Osteocyte (in vitro differentiated cells): Measurements from ENCODE around the gene MANBA. TPM values are rescaled to one million over a fixed set of nuclear protein-coding genes. Genes with fewer than 3 reads are reported as not detected.

Experiments
- DNase-seq: peaks from one replicate; pipeline ENCODE4 v3.0.0; 2021; ENCODE audit warnings: mixed read lengths; ENCODE audit not compliant: unreplicated experiment; ENCODE audit errors: extremely low spot score
- H3K27ac Mint-ChIP-seq: one replicate; pipeline ENCODE4 v1.8.0; 2021; ENCODE audit warnings: mild to moderate bottlenecking, mixed read lengths; ENCODE audit not compliant: unreplicated experiment
- H3K27me3 Mint-ChIP-seq: one replicate; pipeline ENCODE4 v1.8.0; 2021; ENCODE audit warnings: mixed read lengths; ENCODE audit not compliant: unreplicated experiment
- H3K36me3 Mint-ChIP-seq: one replicate; pipeline ENCODE4 v1.8.0; 2021; ENCODE audit warnings: mixed read lengths; ENCODE audit not compliant: unreplicated experiment
- H3K4me1 Mint-ChIP-seq: one replicate; pipeline ENCODE4 v1.8.0; 2021; ENCODE audit warnings: mixed read lengths; ENCODE audit not compliant: unreplicated experiment
- H3K4me3 Mint-ChIP-seq: one replicate; pipeline ENCODE4 v1.8.0; 2021; ENCODE audit warnings: mild to moderate bottlenecking, moderate library complexity, mixed read lengths; ENCODE audit not compliant: unreplicated experiment
- H3K9me3 Mint-ChIP-seq: one replicate; pipeline ENCODE4 v1.8.0; 2021; ENCODE audit warnings: mixed read lengths; ENCODE audit not compliant: unreplicated experiment
- long read RNA-seq: library from polyadenylated mRNA; unstranded; transcript quantifications from one replicate; pipeline ENCODE4 v2.0.0, GENCODE V29; 2021
- total RNA-seq: library from RNA; stranded (reverse); gene quantifications from 2 replicates; pipeline ENCODE4 v1.2.1, GENCODE V29; 2021
- TF ChIP-seq, protein P1 (sequence below): fragments of 200-600 bp; sonication (generic); IDR thresholded peaks from 2 replicates; pipeline ENCODE4 v1.5.0; 2021; ENCODE audit warnings: antibody characterized with exemption, mild to moderate bottlenecking, moderate library complexity

The MANBA gene
- total RNA-seq: 26.1 and 27.3 TPM in 2 replicates
- long read RNA-seq, transcript MANBA-201 (17 exons, 3,361 nt): major isoform, 230 of 289 reads
- long read RNA-seq, partial matches to known transcripts: 22 of 289 reads
- long read RNA-seq, other reads (novel, unspliced or antisense): 36 of 289 reads

DNA sequence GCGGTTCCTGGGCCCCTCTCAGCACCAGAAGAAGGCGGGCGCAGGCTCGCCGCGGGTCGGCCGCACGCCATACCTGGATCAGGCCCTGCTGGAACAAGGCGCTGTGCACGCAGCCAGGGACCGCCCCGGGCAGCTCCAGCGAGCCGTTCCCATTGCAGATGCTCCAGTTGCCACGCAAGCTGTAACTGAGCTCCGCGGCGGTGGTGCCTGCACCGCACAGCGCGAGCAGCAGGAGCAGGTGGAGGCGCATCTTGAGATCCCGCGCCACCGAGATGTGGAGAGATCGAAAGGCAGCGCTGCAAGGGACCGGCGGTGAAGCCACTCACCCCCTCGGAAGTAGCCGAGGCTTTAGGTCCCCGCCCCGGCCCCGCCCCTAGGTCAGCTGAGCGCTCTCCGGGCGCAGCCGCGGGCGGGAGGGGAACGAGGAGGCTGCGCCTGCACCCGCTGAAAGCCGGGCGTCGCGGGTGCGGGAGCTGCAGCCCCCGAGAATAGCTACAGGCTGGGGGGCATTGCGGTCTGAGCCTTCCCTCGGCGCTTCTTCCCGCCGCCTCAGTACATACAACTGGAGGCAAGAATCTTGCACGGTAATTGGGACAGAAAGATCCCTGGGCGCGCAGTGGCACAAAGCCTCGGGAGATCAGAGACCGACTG is at the start of gene MANBA:
TSS of gene MANBA (minus strand) at position 324 of the 651 bp plus-strand sequence. CDS start at position 250, 74 bp downstream.
- Mint-ChIP-seq H3K27me3 (no peaks in the 10 kb centered on the region), H3K4me1 (peaks cover 19% of the 10 kb centered on the region), H3K4me3 (peak within 1 kb of the TSS; percentile 88), H3K27ac (peak within 1 kb of the TSS; percentile 62), H3K9me3 (no peaks in the 10 kb centered on the region), H3K36me3 (no peaks in the 10 kb centered on the region)
- TF ChIP-seq, protein P1, sequence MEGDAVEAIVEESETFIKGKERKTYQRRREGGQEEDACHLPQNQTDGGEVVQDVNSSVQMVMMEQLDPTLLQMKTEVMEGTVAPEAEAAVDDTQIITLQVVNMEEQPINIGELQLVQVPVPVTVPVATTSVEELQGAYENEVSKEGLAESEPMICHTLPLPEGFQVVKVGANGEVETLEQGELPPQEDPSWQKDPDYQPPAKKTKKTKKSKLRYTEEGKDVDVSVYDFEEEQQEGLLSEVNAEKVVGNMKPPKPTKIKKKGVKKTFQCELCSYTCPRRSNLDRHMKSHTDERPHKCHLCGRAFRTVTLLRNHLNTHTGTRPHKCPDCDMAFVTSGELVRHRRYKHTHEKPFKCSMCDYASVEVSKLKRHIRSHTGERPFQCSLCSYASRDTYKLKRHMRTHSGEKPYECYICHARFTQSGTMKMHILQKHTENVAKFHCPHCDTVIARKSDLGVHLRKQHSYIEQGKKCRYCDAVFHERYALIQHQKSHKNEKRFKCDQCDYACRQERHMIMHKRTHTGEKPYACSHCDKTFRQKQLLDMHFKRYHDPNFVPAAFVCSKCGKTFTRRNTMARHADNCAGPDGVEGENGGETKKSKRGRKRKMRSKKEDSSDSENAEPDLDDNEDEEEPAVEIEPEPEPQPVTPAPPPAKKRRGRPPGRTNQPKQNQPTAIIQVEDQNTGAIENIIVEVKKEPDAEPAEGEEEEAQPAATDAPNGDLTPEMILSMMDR: peak; percentile 7
- DNase-seq: peak; percentile 88

DNA sequence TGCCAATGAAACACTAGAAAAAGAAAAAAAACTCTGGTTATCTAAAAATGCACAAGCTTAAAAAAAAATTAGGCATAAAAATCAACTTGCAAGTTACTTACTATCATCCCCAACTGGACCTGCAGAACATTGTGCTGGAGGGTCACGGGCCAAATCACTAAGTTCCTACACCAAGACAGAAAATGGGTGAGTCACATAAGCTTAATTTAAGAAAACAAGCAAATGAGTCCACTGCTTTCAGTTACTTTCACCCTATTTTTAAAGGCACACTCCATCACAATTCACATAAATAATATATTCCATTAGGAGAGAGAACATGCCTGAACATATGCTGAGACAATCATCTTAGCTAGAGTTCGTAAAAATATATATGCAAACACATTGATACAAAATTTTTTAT is 48.9 kb upstream of the MANBA start:
- no peak for DNase-seq
- TF ChIP-seq, protein P1: no peak
- H3K4me3 Mint-ChIP-seq: peak overlapping the region; percentile 15

DNA sequence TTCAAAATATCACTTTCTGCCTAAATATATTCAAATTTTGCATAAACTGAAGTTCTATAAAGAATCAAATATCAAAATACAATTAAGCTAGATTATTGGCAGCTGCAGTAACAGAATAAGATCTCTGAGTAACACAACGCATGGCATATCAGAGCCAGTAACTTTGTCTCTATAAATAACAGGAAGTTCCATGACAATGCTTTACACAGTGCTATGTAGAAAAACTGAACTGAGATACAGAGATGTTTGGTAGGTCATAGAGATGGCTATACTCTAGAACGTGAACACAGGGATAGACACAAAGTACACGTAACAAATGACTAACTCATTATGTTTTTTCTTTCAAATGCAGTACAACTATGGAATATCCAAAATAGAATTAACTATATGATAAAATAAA is 48.4 kb upstream of the MANBA start:
- H3K9me3 Mint-ChIP-seq: no peaks in the 10 kb centered on the region
- H3K4me3 Mint-ChIP-seq: no peak overlapping the region
- TF ChIP-seq, protein P1: no peak
- no peaks in the 10 kb centered on the region for H3K27me3 Mint-ChIP-seq
- DNase-seq: no peak
- peaks cover 52% of the 10 kb centered on the region for H3K4me1 Mint-ChIP-seq
- peak overlapping the region; percentile 71 for H3K27ac Mint-ChIP-seq
- H3K36me3 Mint-ChIP-seq: peaks cover 33% of the 10 kb centered on the region

More for the DNA sequence above, 48.9 kb upstream of the MANBA start:
- H3K27me3 Mint-ChIP-seq: no peaks in the 10 kb centered on the region
- no peaks in the 10 kb centered on the region for H3K9me3 Mint-ChIP-seq
- H3K27ac Mint-ChIP-seq: peak overlapping the region; percentile 71
- peaks cover 55% of the 10 kb centered on the region for H3K4me1 Mint-ChIP-seq
- H3K36me3 Mint-ChIP-seq: peaks cover 33% of the 10 kb centered on the region

DNA sequence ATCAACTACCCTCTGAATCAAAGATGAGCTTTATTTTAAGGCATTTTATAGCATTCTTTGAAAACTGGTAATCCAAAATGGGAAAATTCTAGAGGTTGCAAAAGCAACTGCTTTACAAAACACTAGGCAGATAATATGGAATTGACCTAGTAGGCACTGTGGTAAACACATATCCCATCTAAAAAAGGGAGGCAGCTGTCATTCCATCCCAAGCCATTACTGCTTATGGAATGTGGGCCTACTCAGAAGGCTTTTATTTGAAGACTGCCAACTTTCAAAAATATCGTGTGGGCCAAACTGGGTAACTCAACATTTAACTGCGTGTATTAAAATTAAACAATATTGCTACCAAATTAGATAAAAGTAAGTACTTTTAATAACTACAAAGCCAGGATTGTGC is 47.2 kb upstream of the MANBA start:
- DNase-seq: no peak
- Mint-ChIP-seq H3K27ac (no peak overlapping the region), H3K27me3 (no peaks in the 10 kb centered on the region), H3K4me1 (peaks cover 44% of the 10 kb centered on the region), H3K4me3 (no peak overlapping the region), H3K36me3 (peaks cover 35% of the 10 kb centered on the region), H3K9me3 (no peaks in the 10 kb centered on the region)
- TF ChIP-seq, protein P1: no peak

DNA sequence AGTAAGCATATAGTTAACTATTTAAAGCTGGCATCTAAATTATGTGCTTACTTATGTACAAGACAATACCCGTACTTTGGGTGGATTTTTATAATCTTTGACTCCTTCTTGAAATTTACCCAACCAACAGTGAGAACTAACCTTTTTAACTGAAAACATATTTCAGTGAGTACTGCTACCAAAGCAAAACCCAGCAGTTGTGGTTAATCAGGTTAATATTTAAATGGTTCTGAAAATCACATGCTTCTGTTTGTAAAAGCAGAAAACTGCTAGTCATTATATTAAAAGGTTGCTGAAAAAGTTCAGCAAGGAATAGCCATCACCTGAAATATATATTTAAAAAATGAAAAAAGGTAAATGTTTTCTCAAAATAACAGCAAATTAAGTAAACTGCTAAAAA is 46.6 kb upstream of the MANBA start:
- Mint-ChIP-seq H3K9me3 (no peaks in the 10 kb centered on the region), H3K4me3 (no peak overlapping the region), H3K27me3 (no peaks in the 10 kb centered on the region), H3K27ac (no peak overlapping the region), H3K4me1 (peaks cover 41% of the 10 kb centered on the region), H3K36me3 (peaks cover 38% of the 10 kb centered on the region)
- TF ChIP-seq, protein P1: no peak
- DNase-seq: no peak
